BJ (cell line): ENCODE results near the gene DDAH1. TPM values are rescaled to one million over a fixed set of nuclear protein-coding genes. Genes with fewer than 3 reads are reported as not detected.

ENCODE experiments used
- CTCF ChIA-PET: fragments of 350-600 bp; formaldehyde crosslinking; extraction: SDS; loops from one replicate; lab custom pipeline; 2021; ENCODE audit warnings: antibody characterized with exemption, inconsistent platforms; lab: Yijun Ruan, JAX
- POLR2A ChIA-PET: fragments of 300-600 bp; sonication (Branson Sonifier 250); formaldehyde crosslinking; extraction: SDS; loops from one replicate; lab custom pipeline; 2021; ENCODE audit warnings: antibody characterized with exemption; lab: Charles Lee
- DNase-seq: peaks from one replicate; pipeline ENCODE4 v3.0.0-alpha.2; 2011; ENCODE audit warnings: low read depth
- H3K27me3 ChIP-seq: 2 replicates; pipeline ENCODE4 v1.6.0; 2011; ENCODE audit warnings: low read length; ENCODE audit not compliant: control insufficient read depth, insufficient read depth
- H3K36me3 ChIP-seq: 2 replicates; pipeline ENCODE4 v1.5.1; 2011; ENCODE audit warnings: low read length; ENCODE audit not compliant: control insufficient read depth, insufficient read depth
- H3K4me3 ChIP-seq: 2 replicates; pipeline ENCODE4 v1.5.1; 2011; ENCODE audit warnings: low read depth, mild to moderate bottlenecking, control low read depth, low read length
- polyA plus RNA-seq: library from polyadenylated mRNA; depleted of rRNA; stranded (reverse); fragments of >200 nt; gene quantifications from 2 replicates; pipeline ENCODE4 v1.2.3, GENCODE V29; 2011
- TF ChIP-seq, protein P1 (sequence below): IDR thresholded peaks from 2 replicates; pipeline ENCODE4 v1.5.1; 2011; ENCODE audit warnings: low read depth, mild to moderate bottlenecking, control low read depth, inconsistent platforms, low read length, moderate library complexity; ENCODE audit not compliant: insufficient read depth

Gene DDAH1
- polyA plus RNA-seq, 1 experiment, result 244 TPM

DNA sequence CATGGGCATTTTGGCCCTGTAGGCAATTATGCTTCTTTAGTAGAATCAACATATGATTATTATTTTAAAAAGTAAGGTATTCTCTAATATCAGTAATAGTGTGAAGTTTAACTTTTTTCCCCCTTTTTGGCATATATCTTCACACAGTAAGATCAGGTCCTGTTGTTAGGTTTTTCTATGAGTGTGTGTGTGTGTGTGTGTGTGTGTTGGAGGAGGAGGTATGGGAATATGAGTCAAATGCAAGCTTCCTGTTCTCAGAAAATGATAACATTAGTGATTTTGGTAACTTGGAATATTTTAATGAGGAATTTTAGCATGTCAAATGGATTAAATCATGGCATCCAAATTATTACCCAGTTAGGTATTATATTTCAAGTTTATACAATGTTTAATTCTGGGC lies 122.8 kb downstream of the DDAH1 start:
- ChIA-PET POLR2A (no interaction called here), CTCF (interaction anchor here (0.7 to 3.3 kb wide), 4 partner anchors 12 to 83 kb away, joined by 3 to 15 read pairs (median 6); partner anchors contain the start of gene C1orf52)
- Histone ChIP-seq H3K36me3 (no peaks in the 10 kb centered on the region; the same call in 1 of the 2 replicates), H3K4me3 (no peak overlapping the region), H3K27me3 (no peaks in the 10 kb centered on the region)
- no peak for DNase-seq
- TF ChIP-seq, protein P1, sequence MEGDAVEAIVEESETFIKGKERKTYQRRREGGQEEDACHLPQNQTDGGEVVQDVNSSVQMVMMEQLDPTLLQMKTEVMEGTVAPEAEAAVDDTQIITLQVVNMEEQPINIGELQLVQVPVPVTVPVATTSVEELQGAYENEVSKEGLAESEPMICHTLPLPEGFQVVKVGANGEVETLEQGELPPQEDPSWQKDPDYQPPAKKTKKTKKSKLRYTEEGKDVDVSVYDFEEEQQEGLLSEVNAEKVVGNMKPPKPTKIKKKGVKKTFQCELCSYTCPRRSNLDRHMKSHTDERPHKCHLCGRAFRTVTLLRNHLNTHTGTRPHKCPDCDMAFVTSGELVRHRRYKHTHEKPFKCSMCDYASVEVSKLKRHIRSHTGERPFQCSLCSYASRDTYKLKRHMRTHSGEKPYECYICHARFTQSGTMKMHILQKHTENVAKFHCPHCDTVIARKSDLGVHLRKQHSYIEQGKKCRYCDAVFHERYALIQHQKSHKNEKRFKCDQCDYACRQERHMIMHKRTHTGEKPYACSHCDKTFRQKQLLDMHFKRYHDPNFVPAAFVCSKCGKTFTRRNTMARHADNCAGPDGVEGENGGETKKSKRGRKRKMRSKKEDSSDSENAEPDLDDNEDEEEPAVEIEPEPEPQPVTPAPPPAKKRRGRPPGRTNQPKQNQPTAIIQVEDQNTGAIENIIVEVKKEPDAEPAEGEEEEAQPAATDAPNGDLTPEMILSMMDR, result no peak

DNA sequence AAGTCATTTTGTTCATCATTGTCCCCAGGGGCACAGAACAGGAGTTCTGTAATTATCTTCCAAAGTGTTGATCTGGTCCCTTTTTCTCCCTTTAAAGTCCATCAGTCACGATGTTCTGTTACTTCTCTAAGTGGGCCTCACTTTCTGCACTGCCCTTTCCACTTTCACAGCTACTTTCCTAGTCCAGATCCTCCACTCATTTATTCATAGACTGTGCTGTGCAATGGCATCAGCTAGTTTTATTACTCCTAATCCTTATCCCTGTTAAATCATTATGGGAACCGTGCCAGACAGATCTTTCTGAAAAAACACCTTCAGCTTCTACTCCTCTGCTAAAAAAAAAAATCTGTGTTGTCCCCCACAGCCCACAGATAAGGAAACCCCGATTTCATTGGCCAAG lies 124.5 kb downstream of the DDAH1 start:
- DNase-seq, result no peak
- ChIA-PET POLR2A (interaction anchor here (0.6 kb wide), 1 partner anchor 238 kb away, joined by 3 read pairs; no protein-coding TSS in a partner anchor), CTCF (interaction anchor here (2.1 kb wide), 1 partner anchor 32 kb away, joined by 6 read pairs; no protein-coding TSS in a partner anchor)
- H3K4me3 ChIP-seq, result no peak overlapping the region
- TF ChIP-seq, protein P1, result no peak
- no peaks in the 10 kb centered on the region; the same call in 1 of the 2 replicates for H3K36me3 ChIP-seq
- no peaks in the 10 kb centered on the region for H3K27me3 ChIP-seq

DNA sequence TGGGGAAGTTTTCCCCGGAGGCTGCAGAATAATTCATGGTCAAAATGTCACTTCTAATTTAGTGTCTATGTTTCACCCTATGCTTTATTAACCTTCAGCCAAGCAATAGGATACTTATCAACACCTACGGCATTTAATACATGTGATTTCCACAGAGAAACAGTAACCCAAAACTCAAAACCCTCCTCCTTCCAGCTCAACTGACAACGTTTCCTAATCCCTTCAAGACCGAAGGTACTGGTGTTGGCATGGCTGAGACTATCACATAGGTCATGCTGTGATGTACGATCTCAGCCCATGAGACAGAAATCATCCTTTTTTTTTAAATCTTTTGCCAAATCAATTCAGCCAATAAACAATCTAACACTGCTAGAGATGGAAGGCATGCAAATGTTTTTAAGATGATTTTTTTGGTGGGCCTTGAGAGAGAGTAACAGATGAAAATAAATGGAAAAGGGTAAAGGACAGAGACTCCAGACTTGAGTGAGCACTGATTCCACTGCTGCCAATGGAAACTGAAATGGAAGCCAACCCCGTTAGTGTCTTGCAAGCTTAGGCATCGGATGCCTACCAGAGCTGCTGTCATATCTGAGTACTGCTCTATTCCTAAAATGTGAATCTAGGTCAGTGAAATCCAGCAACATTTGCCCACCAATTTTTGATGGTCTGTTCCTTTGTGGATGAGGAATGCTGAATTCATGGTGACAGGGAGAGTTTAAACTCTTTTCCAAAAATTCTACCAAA lies 125.1 kb downstream of the DDAH1 start:
- CTCF ChIA-PET, result interaction anchor here (0.6 to 2.1 kb wide), 3 partner anchors 31 to 338 kb away, joined by 3 to 6 read pairs (median 4); no protein-coding TSS in a partner anchor
- TF ChIP-seq, protein P1, result no peak
- POLR2A ChIA-PET, result interaction anchor here (0.6 kb wide), 1 partner anchor 238 kb away, joined by 3 read pairs; no protein-coding TSS in a partner anchor

DNA sequence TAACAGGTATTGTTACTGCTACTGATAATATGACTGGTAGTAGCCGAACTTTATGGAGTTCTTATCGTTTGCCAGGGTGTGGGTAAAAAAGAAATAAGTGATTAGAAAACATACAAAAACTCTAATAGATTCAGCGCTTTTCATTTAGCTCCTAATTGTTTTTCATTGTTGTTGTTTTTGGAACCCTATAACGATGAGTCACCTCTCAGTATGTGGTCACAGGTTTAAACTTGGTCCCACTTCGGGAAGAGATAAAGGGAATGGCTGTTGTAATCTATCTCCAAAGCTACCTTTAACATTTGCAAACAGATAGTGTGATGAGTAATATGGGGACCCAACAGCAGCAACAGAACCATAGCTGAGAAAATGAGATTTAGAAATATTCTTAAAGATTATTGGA lies 125.9 kb downstream of the DDAH1 start:
- Histone ChIP-seq H3K4me3 (no peak overlapping the region), H3K36me3 (no peaks in the 10 kb centered on the region; the same call in 1 of the 2 replicates), H3K27me3 (no peaks in the 10 kb centered on the region)
- CTCF ChIA-PET, result interaction anchor here (0.6 to 1.2 kb wide), 2 partner anchors 46 to 339 kb away, joined by 3 to 4 read pairs; no protein-coding TSS in a partner anchor
- no peak for DNase-seq
- POLR2A ChIA-PET, result no interaction called here
- TF ChIP-seq, protein P1, result no peak

More for the DNA sequence above, 125.1 kb downstream of the DDAH1 start:
- Histone ChIP-seq H3K27me3 (no peaks in the 10 kb centered on the region), H3K4me3 (no peak overlapping the region), H3K36me3 (no peaks in the 10 kb centered on the region; the same call in 1 of the 2 replicates)
- no peak for DNase-seq

DNA sequence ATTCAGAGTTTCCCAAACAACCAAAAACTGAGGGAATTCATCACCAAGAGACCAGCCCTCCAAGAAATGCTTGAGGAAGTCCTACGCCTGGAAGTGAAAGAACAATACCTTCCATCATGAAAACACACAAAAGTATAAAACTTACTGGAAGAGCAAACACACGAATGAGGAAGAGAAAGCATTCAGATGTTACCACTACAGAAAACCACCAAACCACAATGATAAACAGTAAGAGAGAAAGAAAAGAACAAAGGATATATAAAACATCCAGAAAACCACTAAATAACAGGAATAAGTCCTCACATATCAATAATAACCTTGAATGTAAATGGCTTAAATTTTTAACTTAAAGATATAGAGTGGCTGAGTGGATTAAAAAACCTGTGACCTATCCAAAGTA lies 130.0 kb downstream of the DDAH1 start:
- Histone ChIP-seq H3K4me3 (no peak overlapping the region), H3K27me3 (no peaks in the 10 kb centered on the region), H3K36me3 (no peaks in the 10 kb centered on the region)
- TF ChIP-seq, protein P1, result no peak
- CTCF ChIA-PET, result no interaction called here
- DNase-seq, result no peak
- POLR2A ChIA-PET, result no interaction called here
